GM21825 (cell line): ENCODE results near the gene SLC2A4.

Experiments used
- ATAC-seq: cut with Tn5 transposase; IDR thresholded peaks from one replicate; pipeline ENCODE4 v1.9.1; 2021; ENCODE audit warnings: mild to moderate bottlenecking, moderate library complexity; ENCODE audit not compliant: unreplicated experiment

Gene SLC2A4

GRCh38 chr17:7296189-7296861 is 14.8 kb downstream of the SLC2A4 start:
- no peak for ATAC-seq

- no peak for ATAC-seq
Observed at GRCh38 chr17:7304179-7304578, 22.7 kb downstream of the SLC2A4 start.

- peak; percentile 61 for ATAC-seq
Observed at GRCh38 chr17:7306911-7307685, 25.6 kb downstream of the SLC2A4 start, which contains the start of gene EIF5A. Gene EIF5A (plus strand): TSS chr17:7307628. CDS start chr17:7309636, 2,008 bp downstream.

GRCh38 chr17:7307686-7308624 is 26.4 kb downstream of the SLC2A4 start:
- ATAC-seq = no peak

- ATAC-seq = peak; percentile 25
Observed at GRCh38 chr17:7308625-7309433, 27.3 kb downstream of the SLC2A4 start.

GRCh38 chr17:7309628-7310027 is 28.1 kb downstream of the SLC2A4 start:
- ATAC-seq = no peak

- no peak for ATAC-seq
Observed at GRCh38 chr17:7311110-7311705, 29.7 kb downstream of the SLC2A4 start.

- no peak for ATAC-seq
Observed at GRCh38 chr17:7312432-7313087, 31.0 kb downstream of the SLC2A4 start.

GRCh38 chr17:7313088-7313889 is 31.8 kb downstream of the SLC2A4 start:
- no peak for ATAC-seq

GRCh38 chr17:7313890-7314718 is 32.6 kb downstream of the SLC2A4 start:
- no peak for ATAC-seq

- ATAC-seq = peak; percentile 68
Observed at GRCh38 chr17:7314719-7315569, 33.4 kb downstream of the SLC2A4 start, which contains the start of gene GPS2. Gene GPS2 (minus strand): TSS chr17:7315360. CDS start chr17:7315052, 308 bp downstream.

- no peak for ATAC-seq
Observed at GRCh38 chr17:7315570-7316235, 34.2 kb downstream of the SLC2A4 start.

GRCh38 chr17:7317161-7317803 is 35.8 kb downstream of the SLC2A4 start:
- ATAC-seq = no peak

- no peak for ATAC-seq
Observed at GRCh38 chr17:7318121-7318860, 36.8 kb downstream of the SLC2A4 start.

GRCh38 chr17:7321466-7321865 is 39.9 kb downstream of the SLC2A4 start:
- ATAC-seq = no peak
